ENCODE results near the gene ZBTB16.

GRCh38 chr11:114208377-114208776 is 148.9 kb downstream of the ZBTB16 start:
- no peak for TF ChIP-seq CTCF (IDR thresholded peaks at IDR 0.05)
- no peak for TF ChIP-seq POLR2A (IDR thresholded peaks at IDR 0.05)

All from adrenal gland (tissue), 5 donors.